ENCODE data around the gene CECR2.

Gene CECR2

GRCh38 chr22:17570851-17571631 lies 201.8 kb downstream of the CECR2 start:
- no peak for DNase-seq (ENCODE audit: low read depth)

- DNase-seq (ENCODE audit: low read depth): no peak
Observed at GRCh38 chr22:17575151-17575550, 205.9 kb downstream of the CECR2 start.

GRCh38 chr22:17575681-17576080 lies 206.4 kb downstream of the CECR2 start:
- DNase-seq (ENCODE audit: low read depth): no peak

- peak; percentile 4 for DNase-seq (ENCODE audit: low read depth)
Observed at GRCh38 chr22:17576470-17576869, 207.2 kb downstream of the CECR2 start.

GRCh38 chr22:17578136-17578754 lies 209.0 kb downstream of the CECR2 start:
- DNase-seq (ENCODE audit: low read depth): no peak

GRCh38 chr22:17579535-17579981 lies 210.3 kb downstream of the CECR2 start:
- no peak for DNase-seq (ENCODE audit: low read depth)

GRCh38 chr22:17580441-17581031 lies 211.3 kb downstream of the CECR2 start:
- no peak for DNase-seq (ENCODE audit: low read depth)

GRCh38 chr22:17581056-17581455 lies 211.8 kb downstream of the CECR2 start:
- no peak for DNase-seq (ENCODE audit: low read depth)

- DNase-seq (ENCODE audit: low read depth): no peak
Observed at GRCh38 chr22:17581631-17582030, 212.4 kb downstream of the CECR2 start.

- no peak for DNase-seq (ENCODE audit: low read depth)
Observed at GRCh38 chr22:17583151-17583550, 213.9 kb downstream of the CECR2 start.

- no peak for DNase-seq (ENCODE audit: low read depth)
Observed at GRCh38 chr22:17586831-17587440, 217.7 kb downstream of the CECR2 start.

- DNase-seq (ENCODE audit: low read depth): no peak
Observed at GRCh38 chr22:17587629-17588028, 218.4 kb downstream of the CECR2 start.

GRCh38 chr22:17588606-17589005 lies 219.3 kb downstream of the CECR2 start:
- DNase-seq (ENCODE audit: low read depth): no peak

GRCh38 chr22:17589810-17590375 lies 220.6 kb downstream of the CECR2 start:
- no peak for DNase-seq (ENCODE audit: low read depth)

- no peak for DNase-seq (ENCODE audit: low read depth)
Observed at GRCh38 chr22:17590586-17590985, 221.3 kb downstream of the CECR2 start.

GRCh38 chr22:17592201-17592600 lies 222.9 kb downstream of the CECR2 start:
- no peak for DNase-seq (ENCODE audit: low read depth)

- no peak for DNase-seq (ENCODE audit: low read depth)
Observed at GRCh38 chr22:17596226-17596625, 227.0 kb downstream of the CECR2 start.

- DNase-seq (ENCODE audit: low read depth): no peak
Observed at GRCh38 chr22:17597217-17597616, 228.0 kb downstream of the CECR2 start.

GRCh38 chr22:17598318-17598717 lies 229.1 kb downstream of the CECR2 start:
- no peak for DNase-seq (ENCODE audit: low read depth)

- no peak for DNase-seq (ENCODE audit: low read depth)
Observed at GRCh38 chr22:17601031-17601430, 231.8 kb downstream of the CECR2 start.

GRCh38 chr22:17603668-17604067 lies 234.4 kb downstream of the CECR2 start:
- DNase-seq (ENCODE audit: low read depth): no peak

- DNase-seq (ENCODE audit: low read depth): no peak
Observed at GRCh38 chr22:17606496-17606895, 237.2 kb downstream of the CECR2 start.

Measured in activated T-cell treated with anti-CD3 and anti-CD28 coated beads for 48 hours (primary cell).